ENCODE measurements around the gene CCDC186.

CCDC186 gene

DNA sequence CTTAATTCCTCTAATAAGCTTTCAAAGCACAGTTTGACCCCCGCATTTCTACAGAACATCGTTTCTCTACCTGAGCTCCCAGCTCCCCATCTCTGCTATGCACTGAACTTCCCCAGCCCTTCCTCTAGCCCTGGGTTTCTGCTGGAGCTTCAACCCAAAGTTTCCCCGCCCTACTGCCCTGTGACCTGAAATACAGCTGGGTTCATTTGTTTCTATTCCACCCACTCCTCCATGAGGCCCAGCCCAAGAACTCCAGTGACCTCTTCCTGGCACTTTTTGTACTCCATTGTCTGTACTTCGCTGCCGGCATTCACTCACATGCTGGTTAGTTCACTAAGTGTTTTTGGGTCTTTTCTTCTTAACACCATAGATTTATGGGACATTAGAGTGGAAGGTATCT is 94.6 kb downstream of the CCDC186 start:
- FAIRE-seq (no peak), DNase-seq (ENCODE audit: insufficient read length, low spot score) (no peak)
- no peak for TF ChIP-seq POLR2A (IDR thresholded peaks at IDR 0.05; ENCODE audit: low read depth, low read length)

DNA sequence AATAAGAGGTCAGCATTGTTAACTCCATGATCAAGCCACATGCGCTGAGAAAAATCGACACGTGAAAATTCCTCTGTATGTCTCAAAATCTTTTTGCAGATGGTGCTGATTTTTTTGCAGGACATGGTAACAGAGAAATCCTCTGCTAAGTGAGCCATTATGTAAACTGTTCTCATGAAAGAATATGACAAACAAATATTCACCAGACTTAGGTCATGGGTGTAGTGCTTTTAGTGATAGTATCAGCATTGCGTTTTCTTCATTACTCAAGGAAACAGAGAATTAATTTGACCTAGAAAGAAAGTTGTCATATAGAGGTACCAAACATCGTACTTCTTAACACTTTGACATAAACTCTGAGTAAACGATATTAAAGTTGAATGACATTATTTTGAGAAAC is 95.7 kb downstream of the CCDC186 start:
- no peak for TF ChIP-seq POLR2A (IDR thresholded peaks at IDR 0.05; ENCODE audit: low read depth, low read length)
- no peak for FAIRE-seq
- DNase-seq (ENCODE audit: insufficient read length, low spot score): no peak

DNA sequence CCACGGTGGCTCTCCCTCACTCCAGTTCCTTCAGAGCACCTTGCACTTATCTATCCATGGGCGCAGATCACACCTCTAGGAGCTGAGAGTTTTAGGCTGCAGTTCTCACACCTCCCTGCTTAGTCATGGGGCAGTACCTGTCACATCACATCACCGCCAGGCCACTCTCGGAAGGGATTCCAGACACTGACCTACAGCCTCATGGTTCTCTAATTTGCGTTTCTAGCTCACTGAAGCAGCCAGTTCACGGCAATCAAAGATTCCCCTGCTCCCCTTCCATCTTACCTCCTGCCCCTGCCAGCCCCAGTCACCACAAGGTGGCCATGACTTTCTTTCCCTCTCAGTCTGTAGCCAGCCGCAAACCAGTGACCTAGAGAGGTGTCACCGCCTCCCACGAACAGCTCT is 96.2 kb downstream of the CCDC186 start:
- DNase-seq (ENCODE audit: insufficient read length, low spot score) (no peak), FAIRE-seq (no peak)
- TF ChIP-seq POLR2A (IDR thresholded peaks at IDR 0.05; ENCODE audit: low read depth, low read length): no peak

DNA sequence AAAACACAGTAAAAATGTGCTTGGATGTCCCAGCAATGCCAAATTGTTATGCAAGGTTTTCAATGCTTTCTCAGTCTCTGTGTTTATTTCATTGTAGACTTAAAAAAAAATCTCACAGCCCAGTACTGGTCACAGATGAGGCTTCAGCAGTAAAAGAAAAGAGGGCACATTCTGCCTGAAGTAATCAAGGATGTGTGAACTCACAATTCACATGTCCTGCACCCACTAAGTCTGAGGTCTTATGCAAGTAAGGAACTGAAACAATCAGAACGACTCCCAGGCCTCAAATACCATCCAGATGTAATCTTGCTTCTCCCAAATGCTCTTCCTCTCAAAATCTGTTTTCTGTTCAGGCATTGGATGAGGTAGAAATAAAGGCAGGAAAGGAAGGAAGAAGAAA is 96.7 kb downstream of the CCDC186 start:
- no peak for TF ChIP-seq POLR2A (IDR thresholded peaks at IDR 0.05; ENCODE audit: low read depth, low read length)
- DNase-seq (ENCODE audit: insufficient read length, low spot score): no peak
- FAIRE-seq: no peak

DNA sequence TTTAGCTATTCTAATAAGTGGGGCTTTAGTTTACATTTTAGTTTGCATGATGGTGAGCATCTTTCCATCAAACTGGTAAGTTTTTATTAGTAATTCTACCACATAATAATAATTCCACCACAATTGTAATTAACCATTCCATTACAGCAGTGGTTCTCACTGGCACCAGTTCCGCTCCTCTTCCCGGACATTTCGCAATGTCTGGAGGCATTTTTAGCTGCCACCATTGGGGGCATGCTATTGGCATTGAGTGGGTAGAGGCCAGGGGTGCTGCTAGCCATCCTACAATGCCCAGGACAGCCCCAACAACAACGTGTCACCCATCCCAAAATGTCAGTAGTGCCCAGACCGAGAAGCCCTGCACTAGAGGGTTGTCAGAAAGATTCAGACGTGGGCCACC is 98.9 kb downstream of the CCDC186 start:
- FAIRE-seq: no peak
- no peak for DNase-seq (ENCODE audit: insufficient read length, low spot score)
- no peak for TF ChIP-seq POLR2A (IDR thresholded peaks at IDR 0.05; ENCODE audit: low read depth, low read length)

DNA sequence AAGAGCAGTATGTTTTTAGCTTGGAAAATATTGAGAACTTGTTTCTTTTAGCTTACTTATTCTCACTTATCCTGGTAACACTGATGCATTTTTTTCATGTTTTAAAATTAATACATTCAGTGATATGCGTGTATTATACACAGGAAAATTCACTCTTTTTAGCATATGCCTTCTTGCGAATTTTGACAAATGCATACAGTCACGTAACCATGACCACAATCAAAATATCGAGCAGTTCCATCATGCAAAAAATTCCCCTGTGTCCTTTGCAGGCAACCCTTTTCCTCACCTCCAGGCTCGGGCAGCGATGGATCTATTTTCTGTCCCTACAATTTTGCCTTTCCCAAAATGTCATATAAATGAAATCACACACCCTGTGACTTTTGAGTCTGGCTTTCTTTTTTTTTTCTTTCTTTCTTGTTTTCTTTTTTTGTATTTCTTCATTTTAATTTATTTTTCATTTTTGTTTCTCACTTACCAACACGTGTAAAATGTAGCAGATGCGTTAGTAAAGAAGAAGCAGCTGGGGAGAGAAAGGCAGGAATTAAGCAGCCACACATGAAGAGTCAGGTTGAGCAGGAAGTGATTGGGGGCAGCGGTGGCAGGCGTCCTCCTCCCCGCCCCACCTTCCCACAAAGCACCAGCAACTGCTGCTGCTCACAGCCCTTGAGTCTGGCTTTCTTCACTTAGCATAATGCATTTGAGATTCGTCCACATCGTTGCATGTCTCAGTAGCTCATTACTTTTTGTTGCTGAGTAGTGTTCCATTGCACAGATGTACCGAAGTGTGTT is 100.4 kb downstream of the CCDC186 start:
- no peak for TF ChIP-seq POLR2A (IDR thresholded peaks at IDR 0.05; ENCODE audit: low read depth, low read length)
- FAIRE-seq: no peak
- no peak for DNase-seq (ENCODE audit: insufficient read length, low spot score)

DNA sequence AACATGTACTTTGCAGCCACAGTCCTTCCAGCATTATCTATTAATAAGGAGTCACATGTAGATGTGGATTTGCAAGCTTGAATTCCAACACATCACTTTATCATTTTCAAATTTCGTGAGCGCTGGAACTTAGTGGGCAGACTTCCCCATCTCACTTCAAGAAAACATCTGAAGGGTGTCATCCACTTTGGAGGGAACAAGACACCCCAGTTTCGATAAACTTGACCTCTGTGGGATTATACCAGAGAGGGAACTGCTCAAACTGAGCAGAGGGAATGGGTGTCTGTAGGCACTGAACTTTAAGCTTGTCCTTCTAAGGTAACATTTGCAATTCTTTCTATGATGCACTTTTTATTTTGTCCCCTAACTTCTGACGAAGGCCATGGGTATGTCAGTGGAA is 102.8 kb downstream of the CCDC186 start:
- FAIRE-seq: no peak
- no peak for DNase-seq (ENCODE audit: insufficient read length, low spot score)
- no peak for TF ChIP-seq POLR2A (IDR thresholded peaks at IDR 0.05; ENCODE audit: low read depth, low read length)

All from H54 (cell line).